Keratinocyte (primary cell): Measurements from ENCODE around the gene PCDHA7.

Experiments
- CTCF ChIP-seq, 3 experiments: IDR thresholded peaks in 1 of 3; conservative IDR thresholded peaks in 1 of 3; optimal IDR thresholded peaks in 1 of 3; 2 replicates in 2 of 3; 3 replicates in 1 of 3; pipeline versions ENCODE3 to v1.5.1; 2011; ENCODE audit warnings: low read length in 3 of 3, mild to moderate bottlenecking in 3 of 3, moderate library complexity in 2 of 3, control low read depth in 1 of 3, inconsistent platforms in 1 of 3; ENCODE audit not compliant: insufficient read depth in 2 of 3; ENCODE audit errors: extremely low read depth in 1 of 3
- EZH2 ChIP-seq: IDR thresholded peaks from one replicate; pipeline ENCODE4 v1.6.1; 2012; ENCODE audit warnings: inconsistent platforms, mild to moderate bottlenecking, low read length, moderate library complexity

DNA sequence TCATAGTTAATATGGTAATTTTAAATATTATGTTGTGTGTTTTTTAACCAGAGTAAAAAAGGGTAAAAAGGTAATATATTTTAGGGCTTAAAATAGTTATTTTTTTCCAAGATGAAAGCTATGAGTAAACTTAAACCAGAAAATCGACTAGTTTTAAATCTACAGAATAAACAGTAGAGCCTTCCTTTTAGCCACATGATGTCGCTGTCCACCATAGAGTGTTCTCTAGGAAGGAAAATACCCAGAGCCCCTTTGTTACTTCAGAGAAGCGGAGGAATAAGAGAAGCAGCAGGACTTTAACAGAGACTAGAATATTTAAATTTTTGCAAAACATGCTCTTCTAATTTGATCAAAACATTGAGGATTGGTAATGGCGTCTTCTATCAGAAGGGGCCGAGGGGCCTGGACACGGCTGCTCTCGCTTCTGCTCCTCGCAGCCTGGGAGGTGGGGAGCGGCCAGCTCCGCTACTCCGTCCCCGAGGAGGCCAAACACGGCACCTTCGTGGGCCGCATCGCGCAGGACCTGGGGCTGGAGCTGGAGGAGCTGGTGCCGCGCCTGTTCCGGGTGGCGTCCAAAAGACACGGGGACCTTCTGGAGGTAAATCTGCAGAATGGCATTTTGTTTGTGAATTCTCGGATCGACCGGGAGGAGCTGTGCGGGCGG lies 39.3 kb upstream of the PCDHA7 start, which contains the start of gene PCDHA2:
- no peak for TF ChIP-seq CTCF (optimal IDR thresholded peaks at IDR 0.05 in 1 of 3, IDR thresholded peaks at IDR 0.05 in 1 of 3, conservative IDR thresholded peaks at IDR 0.05 in 1 of 3; ENCODE audit: extremely low read depth in 1 of 3, insufficient read depth in 2 of 3, low read length in 3 of 3)
- TF ChIP-seq EZH2, result no peak
